GM12873 (cell line): ENCODE data around the gene DOCK4.

Experiments used
- TF ChIP-seq, protein P1 (sequence below): IDR thresholded peaks from 2 replicates; pipeline ENCODE4 v1.5.1; 2012; ENCODE audit warnings: low read depth, mild to moderate bottlenecking, moderate library complexity, low read length, control low read depth; ENCODE audit not compliant: insufficient read depth; ENCODE audit errors: missing control alignments

The DOCK4 gene

DNA sequence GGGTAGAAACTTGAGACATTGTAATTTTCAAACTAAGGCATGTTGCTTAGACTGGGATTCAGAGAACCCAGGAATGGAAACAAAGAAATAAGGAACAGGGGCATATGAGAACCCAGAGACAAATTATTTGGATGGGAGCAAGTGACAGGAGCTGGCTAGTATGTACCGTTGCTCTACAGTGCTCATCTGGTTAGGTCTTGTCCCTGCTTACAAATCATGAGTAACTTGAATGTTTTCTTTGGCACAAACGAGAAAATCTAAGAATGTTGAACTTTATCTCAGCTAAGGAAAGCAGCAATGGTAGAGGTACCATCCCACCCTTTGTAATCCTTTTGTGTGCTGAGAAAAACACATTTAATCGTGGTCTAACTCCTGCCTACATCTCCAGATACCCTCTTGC lies 527.9 kb downstream of the DOCK4 start:
- TF ChIP-seq, protein P1, sequence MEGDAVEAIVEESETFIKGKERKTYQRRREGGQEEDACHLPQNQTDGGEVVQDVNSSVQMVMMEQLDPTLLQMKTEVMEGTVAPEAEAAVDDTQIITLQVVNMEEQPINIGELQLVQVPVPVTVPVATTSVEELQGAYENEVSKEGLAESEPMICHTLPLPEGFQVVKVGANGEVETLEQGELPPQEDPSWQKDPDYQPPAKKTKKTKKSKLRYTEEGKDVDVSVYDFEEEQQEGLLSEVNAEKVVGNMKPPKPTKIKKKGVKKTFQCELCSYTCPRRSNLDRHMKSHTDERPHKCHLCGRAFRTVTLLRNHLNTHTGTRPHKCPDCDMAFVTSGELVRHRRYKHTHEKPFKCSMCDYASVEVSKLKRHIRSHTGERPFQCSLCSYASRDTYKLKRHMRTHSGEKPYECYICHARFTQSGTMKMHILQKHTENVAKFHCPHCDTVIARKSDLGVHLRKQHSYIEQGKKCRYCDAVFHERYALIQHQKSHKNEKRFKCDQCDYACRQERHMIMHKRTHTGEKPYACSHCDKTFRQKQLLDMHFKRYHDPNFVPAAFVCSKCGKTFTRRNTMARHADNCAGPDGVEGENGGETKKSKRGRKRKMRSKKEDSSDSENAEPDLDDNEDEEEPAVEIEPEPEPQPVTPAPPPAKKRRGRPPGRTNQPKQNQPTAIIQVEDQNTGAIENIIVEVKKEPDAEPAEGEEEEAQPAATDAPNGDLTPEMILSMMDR: no peak

DNA sequence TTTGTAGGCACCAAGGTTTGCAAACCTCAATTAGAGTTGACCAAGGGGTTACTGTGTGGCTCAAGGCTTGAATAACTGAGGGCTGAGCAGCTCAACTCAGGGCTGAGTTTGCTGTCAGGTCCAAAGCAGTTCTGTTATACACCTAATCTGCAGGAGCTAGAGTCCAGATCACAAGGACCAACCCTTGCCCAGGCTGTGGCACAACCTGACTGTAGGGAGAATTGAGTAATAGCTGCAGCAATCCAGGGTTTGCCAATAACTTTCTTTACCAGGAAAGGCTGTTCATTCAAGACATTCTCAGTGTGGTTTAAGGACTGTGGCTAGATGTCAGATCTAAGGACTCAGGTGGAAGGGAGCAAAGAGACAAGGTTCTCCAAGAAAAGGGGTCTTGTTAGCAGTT lies 528.4 kb downstream of the DOCK4 start:
- TF ChIP-seq, protein P1: no peak

DNA sequence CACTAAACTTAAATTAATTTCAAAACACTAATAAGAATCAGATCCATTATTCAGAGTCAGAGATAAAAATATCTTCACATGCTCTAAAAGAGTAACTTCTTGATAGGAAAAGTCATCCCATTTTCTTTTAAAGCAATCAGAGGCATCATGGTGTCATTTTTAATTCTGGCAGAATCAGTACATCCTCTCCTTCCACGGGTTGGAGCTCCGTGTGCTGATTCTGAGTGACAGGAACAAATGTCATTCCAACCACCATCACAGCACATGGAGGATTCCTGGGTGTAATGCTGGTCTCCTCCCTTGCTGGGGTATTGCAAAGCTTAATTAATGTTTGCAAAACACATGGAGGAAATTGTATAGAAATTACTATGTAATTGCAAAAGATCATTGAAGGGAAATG lies 529.4 kb downstream of the DOCK4 start:
- TF ChIP-seq, protein P1: no peak
